ENCODE data around the gene CACNA1G. TPM values are rescaled to one million over a fixed set of nuclear protein-coding genes. Genes with fewer than 3 reads are reported as not detected.

The CACNA1G gene
- total and polyA plus RNA-seq, 9 of the 15 experiments (the other 6 are each of a cell fraction or from before 2014, with no cell fraction given): 0.01 TPM; not detected in 8

GRCh38 chr17:50640686-50641351 lies 80.3 kb downstream of the CACNA1G start (continued):
- TF ChIP-seq ZNF280B (CRISPR knock-in tag; IDR thresholded peaks at IDR 0.05) (no peak), HDAC6 (IDR thresholded peaks at IDR 0.05; ENCODE audit: low read depth, low read length) (no peak), MGA (IDR thresholded peaks at IDR 0.05) (peak; percentile 64; the same call in 1 of the 2 replicates), ZNF197 (CRISPR knock-in tag; IDR thresholded peaks at IDR 0.05; ENCODE audit: low read depth) (no peak), ZNF3 (CRISPR knock-in tag; IDR thresholded peaks at IDR 0.05) (no peak), RNF2 (IDR thresholded peaks at IDR 0.05) (no peak), SIRT6 (IDR thresholded peaks at IDR 0.05; ENCODE audit: low read depth, low read length) (no peak), NFRKB (IDR thresholded peaks at IDR 0.05; ENCODE audit: low read depth) (no peak), GTF2B (IDR thresholded peaks at IDR 0.05; ENCODE audit: extremely low read depth, insufficient read length) (no peak), PURB (CRISPR knock-in tag; IDR thresholded peaks at IDR 0.05; ENCODE audit: low read depth) (no peak), PTBP1 (IDR thresholded peaks at IDR 0.05; ENCODE audit: low read depth, low read length) (no peak), ZNF449 (CRISPR knock-in tag; IDR thresholded peaks at IDR 0.05) (no peak), TRIM24 (IDR thresholded peaks at IDR 0.05) (peak in 1 of 2 experiments; percentile 44; a peak in 1 of 4 replicates)
